Choroid plexus epithelial cell (primary cell): ENCODE measurements around the gene HSPA8.

Source experiments
- DNase-seq: peaks from one replicate; pipeline ENCODE4 v3.0.0-alpha.2; 2010; ENCODE audit warnings: low read depth
- H3K4me3 ChIP-seq: 2 replicates; pipeline ENCODE4 v1.5.1; 2011; ENCODE audit warnings: low read depth, mild to moderate bottlenecking, control low read depth, low read length, moderate library complexity
- CTCF ChIP-seq: conservative IDR thresholded peaks from 2 replicates; pipeline ENCODE4 v1.5.1; 2011; ENCODE audit warnings: low read depth, mild to moderate bottlenecking, control low read depth, inconsistent platforms, low read length, moderate library complexity

Gene HSPA8

GRCh38 chr11:123046473-123047259 lies 15.3 kb downstream of the HSPA8 start:
- H3K4me3 ChIP-seq: no peak overlapping the region
- DNase-seq: no peak
- TF ChIP-seq CTCF: no peak

- no peak overlapping the region for H3K4me3 ChIP-seq
- TF ChIP-seq CTCF: no peak
- no peak for DNase-seq
Observed at GRCh38 chr11:123045101-123045500, 16.8 kb downstream of the HSPA8 start.

GRCh38 chr11:123041185-123041584 lies 20.8 kb downstream of the HSPA8 start:
- no peak for TF ChIP-seq CTCF
- no peak overlapping the region for H3K4me3 ChIP-seq
- no peak for DNase-seq

- no peak for DNase-seq
- TF ChIP-seq CTCF: no peak
- no peak overlapping the region for H3K4me3 ChIP-seq
Observed at GRCh38 chr11:123040111-123040432, 21.9 kb downstream of the HSPA8 start.

GRCh38 chr11:123035831-123036230 lies 26.1 kb downstream of the HSPA8 start:
- no peak overlapping the region for H3K4me3 ChIP-seq
- DNase-seq: no peak
- TF ChIP-seq CTCF: no peak

GRCh38 chr11:123034597-123034996 lies 27.3 kb downstream of the HSPA8 start:
- H3K4me3 ChIP-seq: no peak overlapping the region
- no peak for TF ChIP-seq CTCF
- no peak for DNase-seq

GRCh38 chr11:123033895-123034294 lies 28.0 kb downstream of the HSPA8 start:
- no peak for DNase-seq
- peak; percentile 35 for TF ChIP-seq CTCF
- no peak overlapping the region for H3K4me3 ChIP-seq
